Myocyte (in vitro differentiated cells): ENCODE data around the gene MEX3B. TPM values are rescaled to one million over a fixed set of nuclear protein-coding genes. Genes with fewer than 3 reads are reported as not detected.
"Not testable (repeated sequence)": the region's sequence is repeated elsewhere in the genome, so short reads cannot be mapped to it uniquely, and the experiment has no call there.

Experiments used
- DNase-seq: peaks from one replicate; pipeline ENCODE4 v3.0.0-alpha.2; 2012; ENCODE audit warnings: low read depth
- total RNA-seq: library from RNA; depleted of rRNA; stranded (reverse); fragments of >200 nt; gene quantifications from 2 replicates; pipeline ENCODE4 v1.2.3, GENCODE V29; 2014

MEX3B gene
- total RNA-seq, 1 donor from 2014 or later, result 14.0 TPM

DNA sequence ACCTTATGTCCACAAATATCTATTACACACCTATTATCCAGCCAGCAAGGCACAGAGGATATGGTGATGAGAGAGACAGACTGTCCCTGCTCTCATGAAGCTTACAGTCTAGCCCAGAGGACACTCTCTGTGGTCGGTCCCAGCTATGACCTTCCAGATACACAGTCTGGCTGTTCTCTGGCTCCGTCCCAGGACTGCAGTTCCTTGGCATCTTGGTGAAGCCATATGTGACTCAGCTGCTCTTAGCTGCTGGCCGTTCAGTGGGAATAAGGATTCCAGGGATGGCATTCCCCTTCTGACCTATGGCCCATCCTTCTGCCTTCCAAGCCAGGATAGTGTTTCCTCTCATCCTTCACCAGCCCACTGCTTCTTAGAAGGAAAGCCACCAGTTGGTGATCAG is 30.8 kb downstream of the MEX3B start:
- peak; percentile 48 for DNase-seq

DNA sequence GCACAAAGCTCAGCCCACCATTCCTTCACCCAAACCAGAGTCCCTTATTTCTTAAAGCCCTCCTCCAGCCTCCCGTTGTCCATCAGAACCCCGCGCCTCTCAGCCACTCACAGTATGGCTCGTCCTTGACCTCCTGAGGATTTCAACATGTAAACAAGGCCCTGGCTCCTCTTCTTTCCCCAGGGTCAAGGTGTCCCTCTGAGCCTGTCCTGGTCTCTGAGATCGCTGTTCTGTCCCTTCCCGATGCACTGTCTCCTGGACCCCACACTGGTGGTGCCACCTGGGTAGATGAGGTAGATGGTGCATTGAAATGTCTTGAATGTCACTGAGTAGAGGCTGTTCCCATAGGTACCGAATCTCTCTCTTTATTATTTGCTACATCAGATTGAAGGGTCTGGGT is 32.9 kb downstream of the MEX3B start:
- DNase-seq, result no peak

DNA sequence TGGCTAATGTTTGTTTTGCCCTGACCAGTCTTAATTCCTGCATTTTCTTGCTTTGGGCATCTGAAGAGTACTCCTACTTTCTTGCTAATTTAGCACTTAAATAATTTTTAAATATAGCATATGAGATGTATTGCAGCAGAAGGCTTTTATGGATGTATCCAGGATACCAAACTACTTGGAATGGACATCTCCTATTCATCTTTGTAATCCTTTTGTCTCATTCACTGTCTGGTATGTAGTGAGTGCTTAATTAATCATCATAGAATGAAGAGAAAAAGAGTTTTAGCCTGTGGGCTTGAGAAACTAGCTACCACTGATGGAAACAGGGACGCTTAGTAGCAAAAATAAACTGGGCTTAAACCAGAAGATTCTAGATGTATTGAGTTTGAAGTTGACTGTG is 40.6 kb downstream of the MEX3B start:
- no peak for DNase-seq

DNA sequence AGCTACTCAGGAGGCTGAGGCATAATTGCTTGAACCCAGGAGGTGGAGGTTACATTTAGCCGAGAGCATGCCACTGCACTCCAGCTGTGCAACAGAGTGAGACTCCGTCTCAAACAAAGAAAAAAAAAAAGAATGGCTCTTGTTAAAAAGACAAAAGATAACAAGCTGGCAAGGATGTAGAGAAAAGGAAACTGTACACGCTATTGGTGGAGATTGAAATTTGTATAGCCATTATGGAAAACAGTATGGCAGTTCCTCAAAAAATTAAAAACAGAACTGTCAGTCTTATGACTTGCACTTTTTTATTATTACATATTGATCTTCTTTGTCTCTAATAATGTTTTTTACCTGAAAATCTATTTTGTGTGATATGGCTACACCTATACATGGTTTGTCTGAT is 41.9 kb downstream of the MEX3B start:
- DNase-seq, result no peak

DNA sequence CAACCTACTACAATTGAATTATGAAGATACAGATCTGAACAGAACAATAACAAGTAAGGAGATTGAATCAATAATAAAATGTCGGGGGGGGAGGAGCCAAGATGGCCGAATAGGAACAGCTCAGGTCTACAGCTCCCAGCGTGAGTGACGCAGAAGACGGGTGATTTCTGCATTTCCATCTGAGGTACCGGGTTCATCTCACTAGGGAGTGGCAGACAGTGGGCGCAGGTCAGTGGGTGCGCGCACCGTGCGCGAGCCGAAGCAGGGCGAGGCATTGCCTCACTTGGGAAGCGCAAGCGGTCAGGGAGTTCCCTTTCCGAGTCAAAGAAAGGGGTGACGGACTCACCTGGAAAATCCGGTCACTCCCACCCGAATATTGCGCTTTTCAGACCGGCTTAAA is 50.7 kb downstream of the MEX3B start:
- not testable (repeated sequence) for DNase-seq

DNA sequence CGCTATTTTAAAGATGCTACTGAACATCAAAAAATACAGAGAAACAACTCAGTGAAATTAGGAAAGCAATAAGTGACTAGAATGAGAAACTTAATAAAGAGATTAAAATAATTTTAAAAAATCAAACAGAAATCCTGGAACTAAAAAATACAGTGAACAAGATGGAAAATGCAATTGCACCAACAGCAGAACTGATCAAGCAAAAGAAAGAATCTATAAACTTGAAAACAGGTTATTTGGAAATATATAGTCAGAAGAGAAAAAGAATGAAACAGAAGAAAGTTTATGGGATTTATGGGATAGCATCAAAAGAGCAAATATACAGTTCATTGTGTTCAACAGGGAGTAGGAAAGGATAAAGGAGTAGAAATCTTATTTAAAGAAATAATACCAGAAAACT is 53.3 kb downstream of the MEX3B start:
- no peak for DNase-seq

Other genes starting within 250 kb of the MEX3B start
- gene EFL1, start 216.7 kb upstream of the MEX3B start, total RNA-seq, result 21.4 and 22.5 TPM in 2 replicates
- 0.29 and 3.6 TPM in 2 replicates for gene SAXO2, start 216.8 kb upstream of the MEX3B start, total RNA-seq